HG03196 (cell line): ENCODE results near the gene GNPTG.

Experiments used
- ATAC-seq: cut with Tn5 transposase; IDR thresholded peaks from one replicate; pipeline ENCODE4 v1.9.1; 2021; ENCODE audit not compliant: unreplicated experiment

GNPTG gene

DNA sequence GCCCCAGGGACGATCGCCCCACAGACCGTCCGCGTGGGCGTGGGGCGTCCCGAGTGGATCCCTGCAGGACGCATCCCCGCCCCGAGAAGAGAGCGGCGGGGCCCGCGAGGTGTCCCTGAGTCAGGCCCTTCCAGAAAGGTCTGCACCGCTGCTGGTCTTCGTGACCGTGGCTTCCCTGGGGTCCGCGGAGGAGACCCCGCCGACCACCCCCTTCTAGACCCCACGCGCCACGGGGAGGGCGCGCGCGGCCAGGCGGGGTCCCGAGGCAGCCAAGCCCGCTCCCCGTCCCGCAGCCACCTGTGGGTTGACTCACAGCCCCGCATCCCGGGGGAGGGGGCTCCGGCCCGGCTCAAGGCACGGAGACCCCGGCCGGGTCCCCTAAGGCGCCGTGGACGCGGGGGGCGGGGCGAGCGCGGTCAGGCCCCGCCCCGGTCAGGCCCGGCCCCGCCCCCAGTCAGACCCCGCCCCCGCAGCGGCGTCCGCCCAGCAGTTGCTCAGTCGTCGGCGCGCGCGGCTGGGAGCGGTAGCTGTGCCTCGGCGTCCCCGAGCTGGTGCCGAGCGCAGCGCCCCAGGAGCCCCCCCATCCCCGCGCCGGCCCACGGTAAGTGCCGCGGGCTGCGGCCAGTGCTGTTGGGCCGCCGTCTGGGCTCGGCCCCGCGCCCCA, 18.4 kb upstream of the GNPTG start, which contains the start of gene BAIAP3:
Gene BAIAP3, plus strand, starts transcription at position 497 of the 664 bp plus-strand sequence. CDS start 4,905 bp downstream, outside the sequence.
- ATAC-seq = no peak

GRCh38 chr16:1333854-1334700, 17.7 kb upstream of the GNPTG start:
- no peak for ATAC-seq

DNA sequence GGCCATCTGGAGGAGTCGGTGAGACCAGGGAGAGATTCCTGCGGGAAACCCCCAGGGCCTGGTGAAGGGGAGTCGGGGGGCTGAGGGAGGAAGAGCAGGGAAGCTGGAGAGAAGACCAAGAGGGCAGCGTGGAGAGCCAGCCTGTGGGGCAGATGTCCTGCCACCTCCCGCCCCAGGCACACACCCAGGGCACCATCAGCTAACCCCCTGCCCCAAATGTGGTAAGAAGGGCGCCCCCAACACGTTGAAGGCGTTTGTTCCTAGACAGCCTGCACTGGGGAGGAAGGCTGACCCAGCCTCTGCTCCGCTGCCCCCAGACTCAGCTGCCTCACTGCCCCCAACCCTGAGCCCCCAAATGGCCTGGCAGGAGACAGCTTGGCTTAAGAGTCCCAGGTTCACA, 17.0 kb upstream of the GNPTG start:
- ATAC-seq = no peak

DNA sequence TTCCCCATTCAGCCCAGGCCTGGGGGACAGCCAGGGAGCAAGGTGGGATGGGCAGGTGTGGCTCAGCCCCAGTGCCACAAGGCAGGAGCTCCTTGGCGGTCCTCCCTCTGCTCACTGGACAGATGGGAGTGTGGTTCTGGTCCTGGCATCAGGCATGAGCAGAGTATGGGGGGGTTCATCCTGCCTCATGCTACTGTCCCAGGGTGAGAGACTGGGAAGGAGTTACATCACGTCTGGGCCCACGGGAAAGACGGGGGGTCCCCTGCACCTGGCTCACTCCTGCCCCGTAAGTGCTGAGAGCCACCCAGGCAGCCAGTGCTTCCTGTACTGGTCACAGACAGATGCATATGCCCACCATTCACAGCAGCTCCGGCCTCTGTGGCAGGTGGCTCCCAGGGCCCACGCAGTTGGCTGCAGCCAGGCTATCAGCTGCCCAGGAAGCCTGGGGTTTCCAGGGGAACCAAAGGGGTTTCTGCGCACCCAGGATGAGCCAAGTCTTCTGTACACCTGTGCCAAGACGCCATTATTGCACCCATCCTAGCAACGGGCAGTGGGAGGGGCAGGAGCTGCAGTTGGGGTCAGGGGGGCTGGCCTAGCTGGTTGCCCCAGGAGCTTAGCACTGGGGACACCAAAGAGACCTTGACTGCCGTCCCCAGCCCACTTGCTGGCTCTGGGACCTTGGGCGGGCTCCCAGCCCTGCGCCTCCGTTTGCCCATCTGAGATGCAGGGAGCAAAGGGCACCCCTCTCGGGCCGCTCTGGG, 16.3 kb upstream of the GNPTG start:
- no peak for ATAC-seq

DNA sequence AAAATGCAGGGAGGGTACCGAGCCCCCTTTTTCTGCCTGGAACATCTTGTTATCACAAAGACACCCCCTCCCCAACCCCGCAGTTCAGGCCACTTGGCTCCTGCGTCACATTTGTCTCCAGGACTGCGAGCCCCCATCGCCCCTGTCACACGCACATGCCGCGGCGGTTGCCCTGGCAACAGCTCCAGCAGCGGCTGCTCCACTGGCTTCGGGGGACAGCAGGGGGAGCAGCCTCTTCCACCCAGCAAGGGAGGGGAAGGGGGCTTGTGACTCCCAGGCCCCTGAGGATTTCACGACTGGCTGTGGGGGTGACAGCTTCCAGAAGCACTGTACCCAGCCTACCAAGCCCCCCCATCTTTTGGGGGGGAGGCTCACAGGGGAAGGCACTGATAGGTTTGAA, 15.7 kb upstream of the GNPTG start:
- ATAC-seq = no peak

- no peak for ATAC-seq
Measured at GRCh38 chr16:1336619-1337018, 15.1 kb upstream of the GNPTG start.

GRCh38 chr16:1337486-1337885, 14.2 kb upstream of the GNPTG start:
- ATAC-seq = no peak

GRCh38 chr16:1338119-1338730, 13.5 kb upstream of the GNPTG start:
- ATAC-seq = no peak

DNA sequence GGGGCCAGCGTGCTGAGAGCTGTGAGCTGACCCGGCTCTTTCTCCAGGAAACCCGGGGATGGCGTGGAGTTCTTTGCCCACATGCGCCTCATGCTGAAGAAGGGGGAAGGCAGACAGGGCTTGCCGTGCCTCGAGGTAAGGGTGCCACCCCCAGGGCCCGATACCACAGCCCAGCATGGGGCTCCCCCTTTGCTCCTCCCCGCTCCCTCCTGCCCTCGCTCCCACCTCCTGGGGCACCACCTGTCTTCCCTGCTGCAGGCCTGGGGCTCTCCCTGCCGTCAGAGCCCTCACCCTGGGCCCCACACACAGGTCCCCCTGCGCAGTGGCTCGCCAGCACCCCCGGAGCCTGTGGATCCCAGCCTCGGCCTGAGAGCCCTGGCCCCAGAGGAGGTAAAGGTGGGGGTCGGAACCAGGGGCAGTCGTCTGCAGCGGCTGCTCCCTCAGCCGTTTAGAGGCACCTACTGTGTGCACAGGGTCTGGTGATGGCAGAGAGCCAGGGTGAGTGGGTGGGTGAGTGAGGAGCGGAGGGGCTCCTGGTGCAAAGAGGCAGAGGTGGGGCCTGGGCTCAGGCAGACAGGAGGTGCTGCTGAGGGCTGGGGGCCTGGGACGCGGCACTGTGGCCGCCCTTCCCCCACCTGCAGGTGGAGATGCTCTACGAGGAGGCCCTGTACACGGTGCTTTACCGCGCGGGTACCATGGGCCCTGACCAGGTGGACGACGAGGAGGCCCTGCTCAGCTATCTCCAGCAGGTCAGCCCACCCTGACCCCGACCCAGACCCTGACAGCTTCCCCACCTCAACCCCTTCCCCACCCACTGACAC, 12.7 kb upstream of the GNPTG start:
- no peak for ATAC-seq

GRCh38 chr16:1340730-1341494, 10.8 kb upstream of the GNPTG start:
- ATAC-seq = no peak

DNA sequence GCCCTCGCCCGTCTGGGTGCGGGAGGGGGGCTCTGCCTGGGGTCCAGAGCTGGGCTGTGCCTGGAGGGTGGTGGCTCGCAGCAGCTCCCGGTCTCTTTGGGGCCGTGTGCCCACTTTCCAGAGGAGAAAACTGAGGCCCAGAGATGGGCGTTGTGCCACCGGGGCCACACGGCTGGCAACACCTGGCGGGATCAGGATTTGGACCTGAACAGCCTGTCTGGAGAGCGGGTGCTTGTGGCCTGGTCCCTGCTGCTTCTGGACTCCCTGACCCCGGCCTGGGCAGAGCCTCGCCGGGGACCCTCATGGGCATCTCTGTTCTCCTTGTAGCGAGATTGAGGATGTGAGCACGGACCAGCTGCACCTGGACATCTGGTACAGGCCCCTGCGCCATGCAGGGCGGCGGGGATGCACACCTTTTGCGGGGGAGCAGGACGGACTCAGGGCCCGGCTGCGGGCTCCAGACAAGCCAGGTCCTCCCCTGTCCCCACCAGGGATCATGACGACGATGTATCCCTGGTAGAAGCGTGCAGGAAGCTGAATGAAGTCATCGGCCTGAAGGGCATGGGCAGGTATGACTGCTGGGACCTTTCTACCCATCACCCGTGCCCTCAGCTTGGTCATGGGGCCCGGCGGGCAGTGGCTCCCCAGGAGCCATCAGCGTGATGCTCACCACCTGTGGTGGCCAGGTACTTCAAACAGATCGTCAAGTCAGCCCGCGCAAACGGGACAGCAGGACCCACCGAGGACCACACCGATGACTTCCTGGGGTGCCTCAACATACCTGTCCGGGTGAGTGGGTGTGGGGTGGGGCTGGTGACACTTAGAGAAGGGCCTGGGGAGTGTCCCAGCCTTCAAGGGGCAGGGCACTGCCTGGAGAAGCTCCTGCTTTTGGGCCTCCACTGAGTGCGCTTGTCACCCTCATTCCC, 10.0 kb upstream of the GNPTG start:
- ATAC-seq = no peak

- peak; percentile 79 for ATAC-seq
Measured at GRCh38 chr16:1342526-1343427, 9.0 kb upstream of the GNPTG start.

- ATAC-seq = no peak
Measured at GRCh38 chr16:1343428-1344242, 8.1 kb upstream of the GNPTG start.

GRCh38 chr16:1344499-1344898, 7.2 kb upstream of the GNPTG start:
- no peak for ATAC-seq

GRCh38 chr16:1345087-1345486, 6.6 kb upstream of the GNPTG start:
- no peak for ATAC-seq

- no peak for ATAC-seq
Measured at GRCh38 chr16:1345651-1346421, 5.9 kb upstream of the GNPTG start.
